Measurements from ENCODE around the gene AP3B2.

Gene AP3B2

GRCh38 chr15:82689147-82689546, 20.5 kb downstream of the AP3B2 start:
- DNase-seq, result no peak

- no peak for DNase-seq
These were observed 21.0 kb downstream of the AP3B2 start for GRCh38 chr15:82688691-82689090.

GRCh38 chr15:82681371-82681770, 28.3 kb downstream of the AP3B2 start:
- DNase-seq, result no peak

GRCh38 chr15:82680200-82681102, 29.2 kb downstream of the AP3B2 start:
- DNase-seq, result peak; percentile 76

GRCh38 chr15:82679626-82680199, 30.0 kb downstream of the AP3B2 start:
- no peak for DNase-seq

- DNase-seq, result no peak
These were observed 31.9 kb downstream of the AP3B2 start for GRCh38 chr15:82677720-82678323.

- no peak for DNase-seq
These were observed 34.8 kb downstream of the AP3B2 start for GRCh38 chr15:82674873-82675272.

- DNase-seq, result no peak
These were observed 39.0 kb downstream of the AP3B2 start for GRCh38 chr15:82670699-82671098.

GRCh38 chr15:82666606-82667005, 43.1 kb downstream of the AP3B2 start:
- no peak for DNase-seq

GRCh38 chr15:82664021-82664420, 45.7 kb downstream of the AP3B2 start:
- no peak for DNase-seq

- peak; percentile 89 for DNase-seq
These were observed 46.5 kb downstream of the AP3B2 start for GRCh38 chr15:82663186-82663600.

- no peak for DNase-seq
These were observed 47.0 kb downstream of the AP3B2 start for GRCh38 chr15:82662641-82663040.

- no peak for DNase-seq
These were observed 49.3 kb downstream of the AP3B2 start for GRCh38 chr15:82660378-82660777.

- DNase-seq, result no peak
These were observed 52.9 kb downstream of the AP3B2 start for GRCh38 chr15:82656641-82657266.

GRCh38 chr15:82655606-82656005, 54.1 kb downstream of the AP3B2 start:
- DNase-seq, result no peak

GRCh38 chr15:82653483-82654168, 56.0 kb downstream of the AP3B2 start:
- DNase-seq, result no peak

- no peak for DNase-seq
These were observed 58.0 kb downstream of the AP3B2 start for GRCh38 chr15:82651708-82652107.

GRCh38 chr15:82650046-82650670, 59.5 kb downstream of the AP3B2 start:
- DNase-seq, result no peak

- no peak for DNase-seq
These were observed 60.3 kb downstream of the AP3B2 start for GRCh38 chr15:82649226-82649999.

GRCh38 chr15:82648257-82649103, 61.2 kb downstream of the AP3B2 start:
- DNase-seq, result peak; percentile 59

GRCh38 chr15:82647835-82648256, 61.8 kb downstream of the AP3B2 start:
- DNase-seq, result no peak
